CD8-positive, alpha-beta memory T cell (primary cell): ENCODE measurements around the gene STXBP6. TPM values are rescaled to one million over a fixed set of nuclear protein-coding genes. Genes with fewer than 3 reads are reported as not detected.
"Not testable (repeated sequence)": the region's sequence is repeated elsewhere in the genome, so short reads cannot be mapped to it uniquely, and the experiment has no call there.

ENCODE experiments used
- CTCF ChIA-PET: fragments of 350-600 bp; sonication (Branson Sonifier 250); formaldehyde crosslinking; loops from one replicate; lab custom pipeline; 2021; ENCODE audit warnings: antibody characterized with exemption; lab: Charles Lee
- POLR2A ChIA-PET: fragments of 350-600 bp; sonication (Branson Sonifier 250); formaldehyde crosslinking; loops from one replicate; lab custom pipeline; 2021; ENCODE audit warnings: antibody characterized with exemption; lab: Charles Lee
- DNase-seq, 5 donors: peaks; one replicate each; pipeline versions ENCODE4 v3.0.0 to v3.0.0-alpha.2; 2020 to 2022; ENCODE audit warnings: mixed read lengths in 1 of 5
- H3K27ac ChIP-seq: one replicate; pipeline ENCODE4 v1.7.0; 2013; ENCODE audit warnings: low read depth, mild to moderate bottlenecking, low read length, moderate library complexity
- H3K27me3 ChIP-seq: 2 replicates; pipeline ENCODE4 v1.7.0; 2013; ENCODE audit warnings: low read length, mild to moderate bottlenecking; ENCODE audit not compliant: insufficient read depth, poor library complexity, severe bottlenecking
- H3K36me3 ChIP-seq: 2 replicates; pipeline ENCODE4 v1.7.0; 2013; ENCODE audit warnings: mild to moderate bottlenecking, low read length, moderate library complexity; ENCODE audit not compliant: insufficient read depth
- H3K4me1 ChIP-seq: 2 replicates; pipeline ENCODE4 v1.7.0; 2013; ENCODE audit warnings: mild to moderate bottlenecking, low read length, moderate library complexity; ENCODE audit not compliant: insufficient read depth
- H3K4me3 ChIP-seq: 2 replicates; pipeline ENCODE4 v1.7.0; 2013; ENCODE audit warnings: mild to moderate bottlenecking, low read length
- H3K9me3 ChIP-seq: 2 replicates; pipeline ENCODE4 v1.7.0; 2013; ENCODE audit warnings: mild to moderate bottlenecking, low read length
- H3K27ac Mint-ChIP-seq, 8 donors: one replicate each; pipeline ENCODE4 v1.8.0; 2020 to 2021; ENCODE audit warnings: mixed read lengths in 8 of 8, mild to moderate bottlenecking in 6 of 8, inconsistent platforms in 3 of 8, moderate library complexity in 3 of 8
- H3K27me3 Mint-ChIP-seq, 2 donors: one replicate each; pipeline ENCODE4 v1.8.0; 2020 to 2021; ENCODE audit warnings: mixed read lengths in 2 of 2, mild to moderate bottlenecking in 1 of 2, moderate library complexity in 1 of 2
- H3K36me3 Mint-ChIP-seq, 3 donors: one replicate each; pipeline ENCODE4 v1.8.0; 2020 to 2021; ENCODE audit warnings: mixed read lengths in 3 of 3, inconsistent platforms in 1 of 3, mild to moderate bottlenecking in 1 of 3
- H3K4me1 Mint-ChIP-seq, 3 donors: one replicate each; pipeline ENCODE4 v1.8.0; 2020 to 2021; ENCODE audit warnings: mixed read lengths in 3 of 3, inconsistent platforms in 1 of 3, mild to moderate bottlenecking in 1 of 3
- H3K4me3 Mint-ChIP-seq, 7 donors: one replicate each; pipeline ENCODE4 v1.8.0; 2020 to 2021; ENCODE audit warnings: mixed read lengths in 7 of 7, mild to moderate bottlenecking in 6 of 7, moderate library complexity in 4 of 7, inconsistent platforms in 2 of 7
- H3K9me3 Mint-ChIP-seq, 5 donors: one replicate each; pipeline ENCODE4 v1.8.0; 2020 to 2022; ENCODE audit warnings: mixed read lengths in 5 of 5, mild to moderate bottlenecking in 3 of 5, moderate library complexity in 2 of 5, inconsistent platforms in 1 of 5
- polyA plus RNA-seq: library from polyadenylated mRNA; unstranded; fragments of 300-500 nt; fragmentation: Illumina TruSeq; gene quantifications from one replicate; pipeline ENCODE4 v1.2.3, GENCODE V29; 2021
- total RNA-seq, 2 experiments: library from RNA; stranded (reverse); gene quantifications; one replicate each; pipeline ENCODE4 v1.2.3, GENCODE V29; 2021

The STXBP6 gene
- total and polyA plus RNA-seq, 3 experiments from 2014 or later: 0.28 to 0.38 TPM; not detected in 1

DNA sequence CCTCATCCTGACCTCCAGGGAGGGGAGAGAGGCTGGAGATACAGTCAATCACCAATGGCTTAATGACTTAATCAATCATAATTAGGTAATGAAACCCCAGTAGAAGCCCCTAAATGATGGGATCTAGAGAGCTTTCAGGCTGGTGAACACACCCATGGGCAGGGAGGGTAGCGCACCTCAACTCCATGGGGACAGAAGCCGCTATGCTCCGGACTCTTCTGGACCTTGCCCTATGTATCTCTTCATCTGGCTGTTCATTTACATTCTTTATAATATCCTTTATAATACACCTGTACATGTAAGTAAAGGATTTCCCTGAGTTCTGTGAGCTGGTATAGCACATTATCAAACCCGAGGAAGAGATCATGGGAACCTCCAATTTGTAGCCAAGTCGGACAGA, 205.9 kb downstream of the STXBP6 start:
- H3K4me1 ChIP-seq: no peaks in the 10 kb centered on the region
- Mint-ChIP-seq H3K4me1 (no peaks in the 10 kb centered on the region), H3K36me3 (no peaks in the 10 kb centered on the region), H3K4me3 (no peak overlapping the region), H3K27ac (no peak overlapping the region), H3K9me3 (no peaks in the 10 kb centered on the region), H3K27me3 (peaks cover 6 to 23% of the 10 kb centered on the region in 2 donors)
- H3K4me3 ChIP-seq: no peak overlapping the region
- ChIA-PET POLR2A (no interaction called here), CTCF (no interaction called here)
- no peaks in the 10 kb centered on the region for H3K9me3 ChIP-seq
- H3K36me3 ChIP-seq: no peaks in the 10 kb centered on the region
- H3K27ac ChIP-seq: no peak overlapping the region
- DNase-seq: no peak
- no peaks in the 10 kb centered on the region for H3K27me3 ChIP-seq

DNA sequence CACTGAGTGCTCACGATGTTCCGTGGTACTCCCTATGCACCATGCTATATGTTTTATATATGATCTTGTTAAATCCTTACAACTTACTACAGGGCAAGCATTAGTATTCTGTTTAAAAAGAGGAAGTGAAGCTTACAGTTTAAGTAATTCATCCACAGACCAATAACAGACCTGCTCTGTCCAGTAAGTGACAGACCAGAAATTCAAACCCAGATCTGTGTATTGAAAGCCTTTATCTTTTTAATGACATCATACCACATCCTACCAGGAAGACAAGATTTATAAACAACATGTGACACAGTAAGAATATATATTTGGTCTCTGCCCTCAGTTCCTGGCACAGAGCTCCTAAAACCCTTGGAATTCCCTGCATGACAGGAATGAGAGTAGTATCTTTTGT, 206.5 kb downstream of the STXBP6 start:
- no peaks in the 10 kb centered on the region for H3K27me3 ChIP-seq
- no peak overlapping the region for H3K4me3 ChIP-seq
- H3K4me1 ChIP-seq: no peaks in the 10 kb centered on the region
- Mint-ChIP-seq H3K4me3 (no peak overlapping the region), H3K9me3 (no peaks in the 10 kb centered on the region), H3K27ac (no peak overlapping the region), H3K27me3 (peaks cover 6 to 23% of the 10 kb centered on the region in 2 donors), H3K4me1 (no peaks in the 10 kb centered on the region), H3K36me3 (no peaks in the 10 kb centered on the region)
- no peaks in the 10 kb centered on the region for H3K9me3 ChIP-seq
- no peaks in the 10 kb centered on the region for H3K36me3 ChIP-seq
- ChIA-PET CTCF (no interaction called here), POLR2A (no interaction called here)
- DNase-seq: no peak
- H3K27ac ChIP-seq: no peak overlapping the region

DNA sequence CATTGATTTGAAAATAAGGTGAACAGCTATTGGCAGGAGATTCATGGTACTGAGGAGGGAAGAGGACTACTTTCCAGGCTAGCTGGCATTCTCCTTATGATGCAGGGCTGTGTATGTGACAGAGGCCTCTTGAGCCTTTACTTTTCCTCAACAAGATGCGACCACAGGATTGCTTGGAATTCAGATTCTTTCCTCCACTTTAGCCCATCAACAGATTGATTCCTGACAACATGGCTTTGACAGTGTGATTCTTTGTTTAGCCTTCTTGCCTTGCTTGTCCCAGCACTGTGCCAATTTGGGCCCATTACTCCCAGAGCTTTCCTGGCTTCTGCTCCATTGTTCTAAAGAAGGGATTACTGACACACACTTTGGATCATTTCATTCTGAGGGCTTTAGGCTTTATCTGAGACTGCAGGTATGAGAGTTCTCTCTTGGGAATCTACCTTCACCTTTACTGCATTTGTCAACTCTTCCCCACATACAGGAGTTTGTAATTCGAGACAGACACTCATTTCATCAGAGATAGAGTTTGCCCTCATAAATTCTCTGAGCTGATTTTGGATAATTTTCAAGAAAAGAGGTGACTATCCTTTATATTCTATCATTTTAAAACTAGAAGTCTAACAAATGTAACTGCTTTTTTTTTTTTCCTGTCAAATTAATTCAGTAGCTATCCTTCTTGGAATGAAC, 209.6 kb downstream of the STXBP6 start:
- CTCF ChIA-PET: no interaction called here
- no peak for DNase-seq

DNA sequence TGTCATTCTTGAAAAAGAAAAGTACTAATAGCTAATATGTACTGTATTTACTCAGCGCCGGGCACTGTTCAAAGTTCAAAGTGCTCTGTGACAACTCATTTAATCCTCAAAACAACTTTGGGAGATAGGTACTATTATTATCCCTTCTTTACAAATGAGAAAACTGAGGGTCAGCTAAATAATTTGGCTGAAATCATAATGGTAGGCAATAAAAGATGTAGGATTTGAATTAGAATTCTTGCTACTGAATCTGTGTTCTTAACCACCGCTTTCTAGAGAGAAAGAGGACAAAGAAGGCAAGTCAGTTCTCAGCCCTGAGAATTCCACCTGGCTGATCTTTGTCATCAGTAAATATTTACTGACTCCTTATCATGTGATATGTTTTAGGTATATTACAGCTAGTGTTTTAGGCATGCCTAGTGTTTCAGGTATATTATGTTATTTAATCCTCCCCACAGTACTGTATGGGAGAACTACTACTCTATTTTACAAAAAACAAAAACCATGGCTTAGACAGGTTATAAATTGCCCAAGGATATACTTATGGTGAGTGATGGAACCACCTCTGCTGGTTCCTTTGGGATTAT, 210.2 kb downstream of the STXBP6 start:
- Mint-ChIP-seq H3K36me3 (no peaks in the 10 kb centered on the region), H3K4me3 (no peak overlapping the region), H3K4me1 (no peaks in the 10 kb centered on the region), H3K27ac (no peak overlapping the region), H3K9me3 (no peaks in the 10 kb centered on the region), H3K27me3 (peaks cover 8 to 32% of the 10 kb centered on the region in 2 donors)
- Histone ChIP-seq H3K4me3 (no peak overlapping the region), H3K36me3 (no peaks in the 10 kb centered on the region), H3K27me3 (no peaks in the 10 kb centered on the region), H3K9me3 (no peaks in the 10 kb centered on the region), H3K4me1 (no peaks in the 10 kb centered on the region), H3K27ac (no peak overlapping the region)
- ChIA-PET CTCF (no interaction called here), POLR2A (no interaction called here)
- no peak for DNase-seq

More for the DNA sequence above, 209.6 kb downstream of the STXBP6 start:
- Histone ChIP-seq H3K27me3 (no peaks in the 10 kb centered on the region), H3K9me3 (no peaks in the 10 kb centered on the region), H3K27ac (no peak overlapping the region), H3K4me1 (no peaks in the 10 kb centered on the region), H3K4me3 (no peak overlapping the region), H3K36me3 (no peaks in the 10 kb centered on the region)
- no peak overlapping the region for H3K27ac Mint-ChIP-seq
- H3K4me1 Mint-ChIP-seq: no peaks in the 10 kb centered on the region
- peaks cover 6 to 27% of the 10 kb centered on the region in 2 donors for H3K27me3 Mint-ChIP-seq
- no peaks in the 10 kb centered on the region for H3K36me3 Mint-ChIP-seq
- no peak overlapping the region for H3K4me3 Mint-ChIP-seq
- POLR2A ChIA-PET: no interaction called here
- H3K9me3 Mint-ChIP-seq: no peaks in the 10 kb centered on the region

DNA sequence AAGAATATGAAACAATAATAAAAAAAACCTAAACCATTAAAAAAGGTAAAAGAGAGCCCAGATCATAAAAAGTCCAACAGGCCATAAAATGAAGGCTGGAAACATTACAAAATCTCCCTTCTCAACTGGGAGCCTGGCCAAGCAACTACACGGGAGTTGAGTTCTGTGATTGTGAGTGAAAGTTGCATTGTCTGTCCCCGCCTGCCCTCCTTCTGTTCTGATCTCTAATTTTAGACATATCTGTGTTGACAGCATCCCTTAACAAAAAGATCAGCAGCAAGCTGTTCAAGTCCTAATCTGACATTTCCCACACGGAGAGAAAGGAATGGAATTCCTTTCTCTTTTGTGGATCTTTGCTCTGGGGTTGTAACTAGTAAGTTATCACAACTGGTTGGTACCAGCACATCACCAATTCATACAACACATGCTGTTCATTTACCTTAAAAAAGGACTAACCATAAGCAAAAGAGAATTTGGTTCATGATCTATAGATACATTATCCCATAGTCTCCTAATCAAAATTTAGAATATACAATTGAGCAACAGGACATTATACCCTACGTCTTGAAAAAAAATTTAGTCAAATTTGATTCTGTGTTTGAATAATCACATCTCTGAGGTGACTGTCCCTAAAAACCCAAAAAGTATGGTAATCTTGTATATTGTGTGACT, 210.9 kb downstream of the STXBP6 start:
- no peak overlapping the region for H3K27ac ChIP-seq
- POLR2A ChIA-PET: no interaction called here
- peaks cover under 1% of the 10 kb centered on the region for H3K27me3 ChIP-seq
- CTCF ChIA-PET: no interaction called here
- no peaks in the 10 kb centered on the region for H3K4me1 ChIP-seq
- no peaks in the 10 kb centered on the region for H3K36me3 ChIP-seq
- H3K9me3 ChIP-seq: no peaks in the 10 kb centered on the region
- H3K4me3 ChIP-seq: no peak overlapping the region
- no peaks in the 10 kb centered on the region for H3K9me3 Mint-ChIP-seq
- peaks cover 10 to 37% of the 10 kb centered on the region in 2 donors for H3K27me3 Mint-ChIP-seq
- no peak overlapping the region for H3K4me3 Mint-ChIP-seq
- H3K36me3 Mint-ChIP-seq: no peaks in the 10 kb centered on the region
- H3K4me1 Mint-ChIP-seq: no peaks in the 10 kb centered on the region
- H3K27ac Mint-ChIP-seq: no peak overlapping the region
- DNase-seq: no peak

DNA sequence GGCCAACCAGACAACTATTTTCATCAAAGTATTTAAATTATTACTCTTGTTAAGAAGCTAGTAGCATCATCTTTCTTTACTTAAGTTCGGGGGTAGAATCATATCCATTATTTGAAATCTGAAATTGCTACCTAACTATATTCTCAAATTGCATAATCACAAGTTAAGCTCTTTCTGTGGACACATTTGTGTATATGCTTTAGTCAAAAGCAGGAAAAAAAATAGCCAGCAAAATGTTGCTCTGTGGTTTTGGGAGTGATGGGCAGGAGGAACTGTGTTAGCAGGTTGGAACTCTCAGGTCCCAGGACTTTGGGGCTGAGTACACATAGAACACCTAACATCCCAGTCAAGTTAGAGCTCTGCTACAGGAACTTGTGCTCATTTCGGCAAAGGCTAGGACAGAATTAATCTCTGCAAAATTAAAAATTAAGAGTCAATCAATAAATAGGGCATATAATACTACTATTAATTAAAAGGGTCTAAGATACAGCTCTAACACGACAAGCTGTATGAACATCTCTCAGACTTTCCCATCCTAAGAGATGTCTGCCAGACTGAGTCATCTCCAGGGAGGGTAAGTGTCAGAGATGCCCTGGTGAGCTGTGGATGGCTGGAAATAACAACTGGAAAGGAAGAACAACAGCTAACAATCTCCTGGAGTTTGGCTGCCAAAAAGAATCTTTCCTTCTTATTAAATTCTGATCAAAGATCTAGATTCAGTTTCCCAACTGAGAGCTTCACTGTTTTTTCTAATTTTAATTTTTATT, 212.5 kb downstream of the STXBP6 start:
- peaks cover 17 to 38% of the 10 kb centered on the region in 2 donors for H3K27me3 Mint-ChIP-seq
- H3K4me1 ChIP-seq: no peaks in the 10 kb centered on the region
- CTCF ChIA-PET: interaction anchor here (1.4 kb wide), 1 partner anchor 13 kb away, joined by 5 read pairs; no protein-coding TSS in a partner anchor
- H3K36me3 Mint-ChIP-seq: no peaks in the 10 kb centered on the region
- no peak overlapping the region for H3K27ac ChIP-seq
- no peaks in the 10 kb centered on the region for H3K9me3 Mint-ChIP-seq
- no peak overlapping the region for H3K4me3 ChIP-seq
- peaks cover 3% of the 10 kb centered on the region for H3K27me3 ChIP-seq
- no peaks in the 10 kb centered on the region for H3K4me1 Mint-ChIP-seq
- POLR2A ChIA-PET: no interaction called here
- no peak overlapping the region for H3K4me3 Mint-ChIP-seq
- H3K27ac Mint-ChIP-seq: no peak overlapping the region
- H3K36me3 ChIP-seq: no peaks in the 10 kb centered on the region
- no peak for DNase-seq
- no peaks in the 10 kb centered on the region for H3K9me3 ChIP-seq

DNA sequence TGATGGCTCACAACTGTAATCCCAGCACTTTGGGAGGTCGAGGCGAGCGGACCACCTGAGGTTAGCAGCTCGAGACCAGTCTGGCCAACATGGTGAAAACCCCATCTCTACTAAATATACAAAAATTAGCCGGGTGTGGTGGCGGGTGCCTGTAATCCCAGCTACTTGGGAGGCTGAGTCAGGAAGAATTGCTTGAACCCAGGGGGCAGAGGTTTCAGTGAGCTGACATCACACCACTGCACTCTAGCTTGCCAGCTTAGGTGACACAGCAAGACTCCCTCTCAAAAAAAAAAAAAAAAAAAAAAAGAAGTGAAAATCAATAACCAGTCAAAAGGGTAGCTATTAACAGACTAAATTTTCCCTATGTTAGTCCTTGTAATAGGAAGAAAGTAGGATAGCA, 213.6 kb downstream of the STXBP6 start:
- not testable (repeated sequence) for H3K36me3 Mint-ChIP-seq

DNA sequence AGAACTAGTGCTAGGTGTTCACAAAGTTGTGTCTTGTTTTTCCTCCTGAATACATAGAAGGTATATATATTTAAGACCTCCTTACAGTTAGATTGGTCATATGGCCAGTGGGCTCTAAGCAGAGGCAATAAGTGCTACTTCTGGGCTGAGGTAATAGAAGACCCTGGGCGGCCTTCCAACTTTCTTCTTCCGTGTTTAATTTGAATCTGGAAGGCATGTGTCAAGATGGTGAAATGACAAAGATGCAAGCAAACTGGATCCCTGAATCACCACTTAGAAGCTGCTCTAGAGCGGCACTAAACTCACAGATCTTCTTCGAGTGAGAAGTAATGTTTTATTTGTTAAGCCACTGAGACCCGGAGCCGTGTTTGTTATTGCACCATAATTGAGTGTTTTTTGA, 215.0 kb downstream of the STXBP6 start:
- Histone ChIP-seq H3K9me3 (no peaks in the 10 kb centered on the region), H3K4me1 (no peaks in the 10 kb centered on the region), H3K27ac (no peak overlapping the region), H3K36me3 (no peaks in the 10 kb centered on the region), H3K27me3 (peaks cover 3% of the 10 kb centered on the region), H3K4me3 (no peak overlapping the region)
- ChIA-PET CTCF (no interaction called here), POLR2A (no interaction called here)
- DNase-seq: no peak
- Mint-ChIP-seq H3K9me3 (no peaks in the 10 kb centered on the region), H3K4me3 (no peak overlapping the region), H3K4me1 (no peaks in the 10 kb centered on the region), H3K27me3 (peaks cover 20 to 39% of the 10 kb centered on the region in 2 donors), H3K27ac (no peak overlapping the region), H3K36me3 (no peaks in the 10 kb centered on the region)

More for the DNA sequence above, 213.6 kb downstream of the STXBP6 start:
- H3K4me3 ChIP-seq, H3K36me3 ChIP-seq, H3K27ac Mint-ChIP-seq, H3K4me1 Mint-ChIP-seq, POLR2A ChIA-PET, CTCF ChIA-PET, H3K4me3 Mint-ChIP-seq, H3K27ac ChIP-seq, H3K4me1 ChIP-seq, H3K9me3 ChIP-seq, DNase-seq, H3K27me3 ChIP-seq, H3K9me3 Mint-ChIP-seq: not testable (repeated sequence)
- H3K27me3 Mint-ChIP-seq: peaks cover 20 to 43% of the 10 kb centered on the region in 2 donors
